K562 (cell line): ENCODE measurements around the gene NEB. TPM values are rescaled to one million over a fixed set of nuclear protein-coding genes. Genes with fewer than 3 reads are reported as not detected.

Experiments used
- ATAC-seq: fragments of 200-7000 bp; cut with Tn5 transposase; 3 replicates; pipeline ENCODE4 v1.9.1; 2020; ENCODE audit warnings: moderate library complexity
- BruUV-seq: library from RNA; stranded (reverse); fragments of 400-500 nt; replicated peaks from 2 replicates; lab custom pipeline; 2021; lab: Mats Ljungman, UMichigan
- CTCF ChIA-PET: fragments of 300-600 bp; formaldehyde crosslinking; extraction: SDS; loops from one replicate; lab custom pipeline; 2021; ENCODE audit warnings: low intra/inter-chr PET ratio; lab: Yijun Ruan, JAX
- POLR2A ChIA-PET: fragments of 300-600, 350-650 bp; sonication (Branson Sonifier 250); formaldehyde crosslinking; extraction: SDS; loops from one replicate; lab custom pipeline; 2021; ENCODE audit warnings: antibody characterized with exemption, inconsistent platforms; lab: Yijun Ruan, JAX
- DNase-seq, 4 experiments: peaks; one replicate each; pipeline versions ENCODE4 v3.0.0 to v3.0.0-alpha.2; 2011 to 2018; ENCODE audit warnings: low spot score in 3 of 4, mixed read lengths in 3 of 4; ENCODE audit errors: extremely low read depth in 1 of 4
- FAIRE-seq: peaks from 2 replicates; lab custom pipeline; 2011; peaks lifted over from hg19 to GRCh38; lab: Jason Lieb, UNC
- H2AFZ ChIP-seq: 2 replicates; pipeline ENCODE4 v1.6.0; 2011; ENCODE audit warnings: low read depth, low read length, control low read depth, inconsistent platforms
- H3K27ac ChIP-seq: fragments of 200-600 bp; 3 replicates; pipeline ENCODE4 v1.8.0; 2011; ENCODE audit warnings: low read depth, mild to moderate bottlenecking, control low read depth, inconsistent platforms, low read length, moderate library complexity, mixed read lengths; ENCODE audit errors: extremely low read depth
- H3K27me3 ChIP-seq, 2 experiments: fragments of 300-600 bp in 1 of 2; 2 replicates in 1 of 2; 3 replicates in 1 of 2; pipeline versions ENCODE4 v1.6.0 to v1.8.0; 2011; ENCODE audit warnings: inconsistent platforms in 2 of 2, low read length in 2 of 2, mild to moderate bottlenecking in 1 of 2, mixed read lengths in 1 of 2, moderate library complexity in 1 of 2; ENCODE audit not compliant: control insufficient read depth in 2 of 2, insufficient read depth in 2 of 2
- H3K36me3 ChIP-seq: fragments of 300-600 bp; 3 replicates; pipeline ENCODE4 v1.8.0; 2011; ENCODE audit warnings: mild to moderate bottlenecking, low read length, inconsistent platforms; ENCODE audit not compliant: control insufficient read depth, insufficient read depth
- H3K4me1 ChIP-seq, 2 experiments: fragments of 200-600 bp in 1 of 2; replicated peaks in 1 of 2; 2 replicates in 1 of 2; 3 replicates in 1 of 2; pipeline versions ENCODE4 v1.5.1 to v1.8.0; 2011; ENCODE audit warnings: inconsistent platforms in 2 of 2, low read length in 2 of 2, mild to moderate bottlenecking in 1 of 2, mixed read lengths in 1 of 2, moderate library complexity in 1 of 2; ENCODE audit not compliant: control insufficient read depth in 2 of 2, insufficient read depth in 2 of 2
- H3K4me2 ChIP-seq: 2 replicates; pipeline ENCODE4 v1.6.1; 2011; ENCODE audit warnings: low read length, control low read depth, inconsistent platforms, mixed read lengths; ENCODE audit not compliant: insufficient read depth
- H3K4me3 ChIP-seq: fragments of 200-600 bp; sonication (generic), shearing (Covaris generic); 2 replicates; pipeline ENCODE4 v1.5.1; 2016; ENCODE audit warnings: control low read depth, inconsistent platforms
- H3K79me2 ChIP-seq: fragments of 200-600 bp; 3 replicates; pipeline ENCODE4 v1.8.0; 2011; ENCODE audit warnings: low read length, inconsistent platforms; ENCODE audit not compliant: control insufficient read depth, insufficient read depth
- H3K9ac ChIP-seq, 2 experiments: 2 replicates each; pipeline versions ENCODE4 v1.6.0 to v1.6.1; 2011; ENCODE audit warnings: low read depth in 2 of 2, low read length in 2 of 2, control low read depth in 1 of 2, inconsistent platforms in 1 of 2, mild to moderate bottlenecking in 1 of 2, mixed read lengths in 1 of 2; ENCODE audit not compliant: insufficient read depth in 1 of 2
- H3K9me1 ChIP-seq: one replicate; pipeline ENCODE4 v1.6.0; 2011; ENCODE audit warnings: inconsistent platforms, mild to moderate bottlenecking, low read length, moderate library complexity; ENCODE audit not compliant: control insufficient read depth, insufficient read depth
- H3K9me3 ChIP-seq: replicated peaks from 2 replicates; pipeline ENCODE4 v1.5.1; 2011; ENCODE audit warnings: low read depth, low read length, inconsistent platforms; ENCODE audit not compliant: control insufficient read depth, insufficient read depth
- H4K20me1 ChIP-seq: replicated peaks from 2 replicates; pipeline ENCODE4 v1.6.1; 2011; ENCODE audit warnings: low read length, inconsistent platforms, mixed read lengths; ENCODE audit not compliant: control insufficient read depth, insufficient read depth
- ARNT ChIP-seq, 2 experiments: fragments of 450-650 bp; IDR thresholded peaks; 2 replicates each; pipeline ENCODE4 v1.6.1; 2016; ENCODE audit warnings: mild to moderate bottlenecking in 1 of 2
- ATF3 ChIP-seq, 2 experiments: fragments of 450-650 bp in 1 of 2; sonication (generic) in 1 of 2; formaldehyde crosslinking in 1 of 2; IDR thresholded peaks in 1 of 2; conservative IDR thresholded peaks in 1 of 2; 2 replicates each; pipeline versions ENCODE4 v1.6.1 to v1.8.1; 2016 to 2023; ENCODE audit warnings: mild to moderate bottlenecking in 2 of 2, moderate library complexity in 2 of 2, inconsistent platforms in 1 of 2, missing genetic modification reagents in 1 of 2
- CEBPG ChIP-seq, 3 experiments: fragments of 200-800 bp in 1 of 3; sonication (Bioruptor generic) in 1 of 3; sonication (generic) in 1 of 3; formaldehyde crosslinking in 1 of 3; IDR thresholded peaks in 2 of 3; conservative IDR thresholded peaks in 1 of 3; 2 replicates each; pipeline versions ENCODE4 v1.6.1 to v1.8.0; 2016 to 2022; ENCODE audit warnings: missing compliant biosample characterization in 2 of 3, missing genetic modification characterization in 2 of 3, mild to moderate bottlenecking in 1 of 3, missing genetic modification reagents in 1 of 3
- CTBP1 ChIP-seq: fragments of 450-650 bp; IDR thresholded peaks from 2 replicates; pipeline ENCODE4 v1.6.1; 2016; ENCODE audit warnings: borderline replicate concordance
- MEF2A ChIP-seq: IDR thresholded peaks from 2 replicates; pipeline ENCODE4 v1.6.1; 2011; ENCODE audit warnings: low read depth, mild to moderate bottlenecking, low read length, moderate library complexity; ENCODE audit not compliant: control insufficient read depth
- ZBTB17 ChIP-seq: fragments of 450-650 bp; formaldehyde crosslinking; IDR thresholded peaks from 2 replicates; pipeline ENCODE4 v1.4.0; 2020; ENCODE audit warnings: mild to moderate bottlenecking
- WGBS: fragments of 100-300 bp; shearing (Covaris generic); methylation state at CpG from one replicate; pipeline ENCODE4 v1.1.6; 2016; ENCODE audit warnings: low coverage, mixed read lengths; ENCODE audit not compliant: insufficient coverage; ENCODE audit errors: missing lambda C conversion rate; 5-methylcytosine and 5-hydroxymethylcytosine counted together
- in situ Hi-C: fragments of 300-500 bp; cut with MboI; formaldehyde crosslinking; loops from 4 replicates; pipeline ENCODE4 v1.15.0; 2018; ENCODE audit warnings: inconsistent platforms, mixed read lengths
- intact Hi-C: fragments of 100-400 bp; cut with micrococcal nuclease; formaldehyde crosslinking; loops from 2 replicates; pipeline ENCODE4 v1.14.2; 2022
- polyA plus RNA-seq, 8 experiments: library from polyadenylated mRNA; depleted of rRNA in 4 of 8; stranded (reverse) in 5 of 8; unstranded in 3 of 8; fragments of >200 nt; fragmentation: Nextera tagmentation in 2 of 8; fragmentation: Illumina TruSeq in 1 of 8; extraction: Ambion mirVana in 2 of 8; extraction: Trizol in 1 of 8; gene quantifications; 2 replicates each; pipeline versions ENCODE4 v1.2.1 to v1.2.3, GENCODE V29; 2011 to 2014; ENCODE audit warnings: inconsistent platforms in 1 of 8, missing spikeins in 1 of 8
- total RNA-seq, 7 experiments: library from RNA; depleted of rRNA in 6 of 7; stranded (reverse); fragments of >200 nt in 6 of 7; fragmentation: Illumina TruSeq in 2 of 7; extraction: Trizol in 2 of 7; gene quantifications; 2 replicates each; pipeline versions ENCODE4 v1.2.1 to v1.2.3, GENCODE V29; 2011 to 2021; ENCODE audit warnings: low replicate concordance in 1 of 7

The NEB gene
- total and polyA plus RNA-seq, 9 of the 15 experiments (the other 6 are each of a cell fraction or from before 2014, with no cell fraction given), result 1.7 to 3.8 (median 2.9) TPM

DNA sequence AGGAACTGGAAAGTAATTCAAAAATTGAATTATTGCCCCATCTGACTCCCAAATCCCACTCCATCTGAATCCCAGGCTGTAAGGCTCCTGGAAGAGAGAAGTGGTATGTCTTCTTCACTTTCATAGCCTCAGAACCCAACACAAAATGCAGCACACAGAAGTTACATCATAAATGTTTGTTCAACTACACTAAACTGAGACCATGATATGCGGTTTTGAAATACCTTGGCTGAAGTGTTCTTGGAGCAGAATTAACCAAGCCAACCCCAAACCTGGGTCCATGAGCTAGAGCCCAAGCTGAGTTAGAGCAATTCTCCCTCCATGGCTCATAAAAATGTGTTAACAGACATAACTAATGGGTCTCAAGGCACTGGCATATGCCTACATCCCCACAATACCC lies 23.3 kb downstream of the NEB start:
- Histone ChIP-seq H3K27me3 (no peaks in the 10 kb centered on the region), H3K4me1 (no peaks in the 10 kb centered on the region; a peak in 1 of 5 replicates), H2AFZ (no peak overlapping the region), H3K4me3 (no peak overlapping the region), H3K9me3 (no peaks in the 10 kb centered on the region), H3K9ac (no peak overlapping the region), H4K20me1 (no peaks in the 10 kb centered on the region), H3K9me1 (no peaks in the 10 kb centered on the region), H3K4me2 (no peak overlapping the region), H3K27ac (no peak overlapping the region), H3K36me3 (no peaks in the 10 kb centered on the region), H3K79me2 (no peaks in the 10 kb centered on the region)
- CTCF ChIA-PET, result no interaction called here
- FAIRE-seq (no peak), DNase-seq (no peak), ATAC-seq (no peak)
- TF ChIP-seq CEBPG (CRISPR knock-in tag; IDR thresholded peaks at IDR 0.05), result no peak
- TF ChIP-seq CEBPG (tag; conservative IDR thresholded peaks at IDR 0.05 in 1 of 2, IDR thresholded peaks at IDR 0.05 in 1 of 2), result 0 out of 4 replicates have a peak, but pooled peaks of 1 of the 2 experiments have one; percentile 25
- TF ChIP-seq MEF2A, result no peak
- intact Hi-C loops (no loop called here), in situ Hi-C loops (no loop called here)
- WGBS, result 25% methylated on average over 1 of the region's 1 CpG
- POLR2A ChIA-PET, result no interaction called here
- BruUV-seq, result no TSS peak

- H3K27me3 ChIP-seq, result no peaks in the 10 kb centered on the region
- FAIRE-seq (no peak), ATAC-seq (no peak; the same call in 2 of the 3 replicates), DNase-seq (no peak)
- H3K4me3 ChIP-seq, result no peak overlapping the region
- H3K36me3 ChIP-seq, result no peaks in the 10 kb centered on the region
- H3K9me1 ChIP-seq, result no peaks in the 10 kb centered on the region
- BruUV-seq, result no TSS peak
- in situ Hi-C loops, result no loop called here
- H3K27ac ChIP-seq, result no peak overlapping the region
- no peak overlapping the region for H2AFZ ChIP-seq
- H3K4me2 ChIP-seq, result no peak overlapping the region
- POLR2A ChIA-PET, result no interaction called here
- WGBS, result 5% methylated on average over 6 of the region's 6 CpGs
- intact Hi-C loops, result no loop called here
- no peaks in the 10 kb centered on the region for H4K20me1 ChIP-seq
- no peaks in the 10 kb centered on the region for H3K9me3 ChIP-seq
- no peak overlapping the region for H3K9ac ChIP-seq
- CTCF ChIA-PET, result no interaction called here
- H3K4me1 ChIP-seq, result peaks cover 0 to 4% of the 10 kb centered on the region in 2 experiments; a peak in 4 of 5 replicates
- no peaks in the 10 kb centered on the region for H3K79me2 ChIP-seq
- 0 out of 2 replicates have a peak, but pooled peaks have one; percentile 13 for TF ChIP-seq CTBP1
- TF ChIP-seq ATF3 (IDR thresholded peaks at IDR 0.05), result 0 out of 2 replicates have a peak, but pooled peaks have one; percentile 30
- TF ChIP-seq ATF3 (CRISPR knock-in tag; conservative IDR thresholded peaks at IDR 0.05), result no peak
- no peak for TF ChIP-seq ZBTB17
- peak; percentile 39; the same call in 1 of the 2 replicates for TF ChIP-seq CEBPG (CRISPR knock-in tag; IDR thresholded peaks at IDR 0.05)
- peak in 1 of 2 experiments; percentile 66; a peak in 2 of 4 replicates for TF ChIP-seq CEBPG (tag; conservative IDR thresholded peaks at IDR 0.05 in 1 of 2, IDR thresholded peaks at IDR 0.05 in 1 of 2)
- no peak for TF ChIP-seq ARNT (IDR thresholded peaks at IDR 0.05)
Measured at GRCh38 chr2:151708788-151709187, 25.5 kb downstream of the NEB start.
